HK-2 (cell line): Measurements from ENCODE around the gene CAMTA2.

Experiments used
- DNase-seq: peaks from one replicate; pipeline ENCODE4 v3.0.0-alpha.2; 2018; ENCODE audit not compliant: unreplicated experiment

Gene CAMTA2

GRCh38 chr17:4948166-4948930 is 39.1 kb downstream of the CAMTA2 start, which contains the start of gene PFN1:
Gene PFN1, minus strand, starts transcription at chr17:4948530. Its CDS starts 136 bp downstream, at chr17:4948394.
- DNase-seq, result peak; percentile 87

- peak; percentile 61 for DNase-seq
These were observed 39.9 kb downstream of the CAMTA2 start for GRCh38 chr17:4947411-4948165.

GRCh38 chr17:4947010-4947410 is 40.5 kb downstream of the CAMTA2 start:
- no peak for DNase-seq

- no peak for DNase-seq
These were observed 41.0 kb downstream of the CAMTA2 start for GRCh38 chr17:4946312-4946976.

GRCh38 chr17:4945944-4946280 is 41.6 kb downstream of the CAMTA2 start:
- no peak for DNase-seq

GRCh38 chr17:4945176-4945943 is 42.1 kb downstream of the CAMTA2 start:
- DNase-seq, result peak; percentile 88

- no peak for DNase-seq
These were observed 42.8 kb downstream of the CAMTA2 start for GRCh38 chr17:4944554-4945175.

- no peak for DNase-seq
These were observed 43.3 kb downstream of the CAMTA2 start for GRCh38 chr17:4944163-4944553.

- DNase-seq, result no peak
These were observed 44.5 kb downstream of the CAMTA2 start for GRCh38 chr17:4942760-4943508.

GRCh38 chr17:4941319-4941610 is 46.2 kb downstream of the CAMTA2 start:
- no peak for DNase-seq

GRCh38 chr17:4940555-4941318 is 46.7 kb downstream of the CAMTA2 start:
- peak; percentile 50 for DNase-seq

GRCh38 chr17:4939796-4940554 is 47.5 kb downstream of the CAMTA2 start, which contains the start of the genes RNF167 and SLC25A11:
Gene RNF167, plus strand, starts transcription at chr17:4940268. Its CDS starts 642 bp downstream, at chr17:4940910.
Gene SLC25A11, minus strand, starts transcription at chr17:4940046. Its CDS starts 136 bp downstream, at chr17:4939910.
- DNase-seq, result peak; percentile 93

- no peak for DNase-seq
These were observed 48.0 kb downstream of the CAMTA2 start for GRCh38 chr17:4939546-4939795.

GRCh38 chr17:4938688-4939545 is 48.6 kb downstream of the CAMTA2 start:
- DNase-seq, result no peak

GRCh38 chr17:4938069-4938491 is 49.4 kb downstream of the CAMTA2 start:
- no peak for DNase-seq

- no peak for DNase-seq
These were observed 49.9 kb downstream of the CAMTA2 start for GRCh38 chr17:4937553-4937952.

GRCh38 chr17:4936436-4936835 is 51.0 kb downstream of the CAMTA2 start:
- DNase-seq, result no peak

GRCh38 chr17:4935650-4936049 is 51.8 kb downstream of the CAMTA2 start:
- DNase-seq, result no peak
